ENCODE data around the gene CATSPER3. TPM values are rescaled to one million over a fixed set of nuclear protein-coding genes. Genes with fewer than 3 reads are reported as not detected.

Gene CATSPER3
- total RNA-seq, 1 donor from 2014 or later: 0.39 TPM

GRCh38 chr5:135053278-135053677 lies 85.6 kb downstream of the CATSPER3 start:
- FAIRE-seq (no peak), DNase-seq (ENCODE audit: low read depth) (no peak)
- Histone ChIP-seq H3K9ac (ENCODE audit: low read length) (no peak overlapping the region), H3K4me3 (ENCODE audit: insufficient read depth, low read depth, low read length) (no peak overlapping the region), H3K27ac (ENCODE audit: low read depth, low read length) (no peak overlapping the region), H3K27me3 (ENCODE audit: insufficient read depth, low read length) (peaks cover 62% of the 10 kb centered on the region), H4K20me1 (ENCODE audit: insufficient read depth, low read length) (no peaks in the 10 kb centered on the region), H3K4me2 (ENCODE audit: low read length) (no peak overlapping the region), H3K9me3 (ENCODE audit: insufficient read depth, low read depth, low read length) (no peaks in the 10 kb centered on the region), H3K79me2 (ENCODE audit: insufficient read depth, low read length) (no peaks in the 10 kb centered on the region), H3K36me3 (ENCODE audit: insufficient read depth, low read length) (no peaks in the 10 kb centered on the region), H2AFZ (ENCODE audit: low read depth, low read length) (no peak overlapping the region), H3K4me1 (ENCODE audit: insufficient read depth, low read length) (no peaks in the 10 kb centered on the region)
- H3K4me3 Mint-ChIP-seq (ENCODE audit: unreplicated experiment): no peak overlapping the region
- no peaks in the 10 kb centered on the region for H3K4me1 Mint-ChIP-seq (ENCODE audit: low read depth, unreplicated experiment)
- no peak overlapping the region for H3K27ac Mint-ChIP-seq (ENCODE audit: unreplicated experiment)
- no peak for TF ChIP-seq EZH2 (IDR thresholded peaks at IDR 0.05; ENCODE audit: insufficient read depth, low read length)
- TF ChIP-seq CTCF (IDR thresholded peaks at IDR 0.05; ENCODE audit: insufficient read depth, low read depth, low read length): no peak
- peaks cover 95% of the 10 kb centered on the region for H3K27me3 Mint-ChIP-seq (ENCODE audit: low read depth, unreplicated experiment)
- H3K9me3 Mint-ChIP-seq (ENCODE audit: unreplicated experiment): peaks cover 12% of the 10 kb centered on the region
- no peaks in the 10 kb centered on the region for H3K36me3 Mint-ChIP-seq (ENCODE audit: low read depth, unreplicated experiment)

- H4K20me1 ChIP-seq (ENCODE audit: insufficient read depth, low read length): no peaks in the 10 kb centered on the region
- H3K27ac ChIP-seq (ENCODE audit: low read depth, low read length): no peak overlapping the region
- FAIRE-seq (no peak), DNase-seq (ENCODE audit: low read depth) (no peak)
- H2AFZ ChIP-seq (ENCODE audit: low read depth, low read length): no peak overlapping the region
- no peaks in the 10 kb centered on the region for H3K36me3 ChIP-seq (ENCODE audit: insufficient read depth, low read length)
- no peak for TF ChIP-seq EZH2 (IDR thresholded peaks at IDR 0.05; ENCODE audit: insufficient read depth, low read length)
- H3K27ac Mint-ChIP-seq (ENCODE audit: unreplicated experiment): no peak overlapping the region
- H3K4me1 ChIP-seq (ENCODE audit: insufficient read depth, low read length): no peaks in the 10 kb centered on the region
- no peaks in the 10 kb centered on the region for H3K36me3 Mint-ChIP-seq (ENCODE audit: low read depth, unreplicated experiment)
- no peak overlapping the region for H3K4me3 Mint-ChIP-seq (ENCODE audit: unreplicated experiment)
- no peaks in the 10 kb centered on the region for H3K79me2 ChIP-seq (ENCODE audit: insufficient read depth, low read length)
- H3K27me3 Mint-ChIP-seq (ENCODE audit: low read depth, unreplicated experiment): peaks cover 97% of the 10 kb centered on the region
- no peaks in the 10 kb centered on the region for H3K9me3 ChIP-seq (ENCODE audit: insufficient read depth, low read depth, low read length)
- peaks cover 12% of the 10 kb centered on the region for H3K9me3 Mint-ChIP-seq (ENCODE audit: unreplicated experiment)
- H3K4me3 ChIP-seq (ENCODE audit: insufficient read depth, low read depth, low read length): no peak overlapping the region
- no peak overlapping the region for H3K4me2 ChIP-seq (ENCODE audit: low read length)
- H3K9ac ChIP-seq (ENCODE audit: low read length): no peak overlapping the region
- no peaks in the 10 kb centered on the region for H3K4me1 Mint-ChIP-seq (ENCODE audit: low read depth, unreplicated experiment)
- peaks cover 63% of the 10 kb centered on the region for H3K27me3 ChIP-seq (ENCODE audit: insufficient read depth, low read length)
Measured at GRCh38 chr5:135053989-135054388, 86.3 kb downstream of the CATSPER3 start.

GRCh38 chr5:135054546-135054945 lies 86.8 kb downstream of the CATSPER3 start:
- Mint-ChIP-seq H3K4me1 (ENCODE audit: low read depth, unreplicated experiment) (no peaks in the 10 kb centered on the region), H3K27ac (ENCODE audit: unreplicated experiment) (no peak overlapping the region), H3K36me3 (ENCODE audit: low read depth, unreplicated experiment) (no peaks in the 10 kb centered on the region), H3K9me3 (ENCODE audit: unreplicated experiment) (peaks cover 12% of the 10 kb centered on the region), H3K27me3 (ENCODE audit: low read depth, unreplicated experiment) (peaks cover 97% of the 10 kb centered on the region), H3K4me3 (ENCODE audit: unreplicated experiment) (no peak overlapping the region)
- Histone ChIP-seq H3K4me1 (ENCODE audit: insufficient read depth, low read length) (no peaks in the 10 kb centered on the region), H3K9me3 (ENCODE audit: insufficient read depth, low read depth, low read length) (no peaks in the 10 kb centered on the region), H4K20me1 (ENCODE audit: insufficient read depth, low read length) (no peaks in the 10 kb centered on the region), H3K36me3 (ENCODE audit: insufficient read depth, low read length) (no peaks in the 10 kb centered on the region), H3K27me3 (ENCODE audit: insufficient read depth, low read length) (peaks cover 57% of the 10 kb centered on the region), H3K4me2 (ENCODE audit: low read length) (no peak overlapping the region), H3K4me3 (ENCODE audit: insufficient read depth, low read depth, low read length) (no peak overlapping the region), H3K79me2 (ENCODE audit: insufficient read depth, low read length) (no peaks in the 10 kb centered on the region), H3K9ac (ENCODE audit: low read length) (no peak overlapping the region), H2AFZ (ENCODE audit: low read depth, low read length) (no peak overlapping the region), H3K27ac (ENCODE audit: low read depth, low read length) (no peak overlapping the region)
- FAIRE-seq: no peak
- DNase-seq (ENCODE audit: low read depth): no peak
- TF ChIP-seq CTCF (IDR thresholded peaks at IDR 0.05; ENCODE audit: insufficient read depth, low read depth, low read length) (no peak), EZH2 (IDR thresholded peaks at IDR 0.05; ENCODE audit: insufficient read depth, low read length) (no peak)

All from astrocyte (in vitro differentiated cells and primary cell).